H1 (cell line): ENCODE measurements around the gene TTBK2.

Experiments used
- CHD2 ChIP-seq: IDR thresholded peaks from 2 replicates; pipeline ENCODE4 v1.6.1; 2012; ENCODE audit warnings: low read length, improper control_type of control experiment
- EGR1 ChIP-seq: IDR thresholded peaks from 2 replicates; pipeline ENCODE4 v1.6.1; 2011; ENCODE audit warnings: low read depth, low read length, borderline replicate concordance
- GTF2F1 ChIP-seq: IDR thresholded peaks from 2 replicates; pipeline ENCODE4 v1.6.1; 2012; ENCODE audit warnings: low read depth, low read length, improper control_type of control experiment, borderline replicate concordance
- TF ChIP-seq, protein P1 (sequence below): IDR thresholded peaks from 2 replicates; pipeline ENCODE4 v1.6.1; 2011; ENCODE audit warnings: low read length, improper control_type of control experiment

DNA sequence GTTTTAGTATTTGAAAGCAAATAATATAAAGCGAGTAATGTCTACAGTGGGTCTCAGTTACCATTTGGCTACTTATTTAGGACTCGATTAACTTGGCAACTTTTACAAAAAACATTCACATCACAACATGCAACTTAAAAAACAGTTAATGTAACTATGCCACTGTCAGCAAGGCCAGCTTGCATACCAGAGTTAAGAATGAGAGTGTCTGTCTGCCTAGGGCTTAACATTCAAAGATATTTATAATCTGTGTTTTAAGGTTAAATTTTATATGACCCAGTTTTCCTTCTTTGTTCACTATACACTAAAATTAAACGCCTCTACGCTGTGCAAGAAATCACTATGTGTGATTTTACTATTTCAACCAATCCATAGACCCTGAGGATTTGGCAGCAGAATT is 178.4 kb downstream of the TTBK2 start:
- TF ChIP-seq, protein P1, sequence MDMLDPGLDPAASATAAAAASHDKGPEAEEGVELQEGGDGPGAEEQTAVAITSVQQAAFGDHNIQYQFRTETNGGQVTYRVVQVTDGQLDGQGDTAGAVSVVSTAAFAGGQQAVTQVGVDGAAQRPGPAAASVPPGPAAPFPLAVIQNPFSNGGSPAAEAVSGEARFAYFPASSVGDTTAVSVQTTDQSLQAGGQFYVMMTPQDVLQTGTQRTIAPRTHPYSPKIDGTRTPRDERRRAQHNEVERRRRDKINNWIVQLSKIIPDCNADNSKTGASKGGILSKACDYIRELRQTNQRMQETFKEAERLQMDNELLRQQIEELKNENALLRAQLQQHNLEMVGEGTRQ: no peak
- TF ChIP-seq CHD2 (no peak), EGR1 (no peak), GTF2F1 (no peak)
